NT2/D1 (cell line): ENCODE measurements around the gene COL20A1.
A peak's percentile ranks its signal among the peaks of the same experiment; 100 is the strongest.

Source experiments
- DNase-seq: peaks from one replicate; pipeline ENCODE4 v3.0.0-alpha.2; 2011; ENCODE audit warnings: low read depth, low spot score
- H3K27me3 ChIP-seq: 2 replicates; pipeline ENCODE4 v1.6.0; 2011; ENCODE audit warnings: mild to moderate bottlenecking; ENCODE audit not compliant: insufficient read length, insufficient read depth
- H3K36me3 ChIP-seq: 2 replicates; pipeline ENCODE4 v1.6.1; 2011; ENCODE audit warnings: mild to moderate bottlenecking, low read length, mixed read lengths; ENCODE audit not compliant: insufficient read depth, insufficient read length
- H3K4me1 ChIP-seq: 2 replicates; pipeline ENCODE4 v1.5.1; 2011; ENCODE audit not compliant: insufficient read depth, insufficient read length
- H3K4me3 ChIP-seq: 2 replicates; pipeline ENCODE4 v1.5.1; 2011; ENCODE audit warnings: low read depth; ENCODE audit not compliant: insufficient read length
- H3K9ac ChIP-seq: 2 replicates; pipeline ENCODE4 v1.6.0; 2011; ENCODE audit warnings: low read depth; ENCODE audit not compliant: insufficient read length
- H3K9me3 ChIP-seq: 2 replicates; pipeline ENCODE4 v1.5.1; 2011; ENCODE audit warnings: mild to moderate bottlenecking, low read length; ENCODE audit not compliant: insufficient read depth
- SUZ12 ChIP-seq: IDR thresholded peaks from 2 replicates; pipeline ENCODE4 v1.6.1; 2011; ENCODE audit not compliant: insufficient read length, insufficient read depth; ENCODE audit errors: extremely low read depth
- YY1 ChIP-seq: IDR thresholded peaks from 2 replicates; pipeline ENCODE4 v1.6.1; 2011; ENCODE audit not compliant: insufficient read length, insufficient read depth
- ZNF274 ChIP-seq: IDR thresholded peaks from 2 replicates; pipeline ENCODE4 v1.6.1; 2011; ENCODE audit warnings: mild to moderate bottlenecking, low read depth, low read length

Gene COL20A1

GRCh38 chr20:63275825-63276224 is 17.2 kb upstream of the COL20A1 start:
- Histone ChIP-seq H3K9ac (peak overlapping the region; percentile 17), H3K4me1 (peaks cover 13% of the 10 kb centered on the region), H3K4me3 (no peak overlapping the region), H3K27me3 (no peaks in the 10 kb centered on the region), H3K9me3 (no peaks in the 10 kb centered on the region), H3K36me3 (peaks cover 73% of the 10 kb centered on the region)
- DNase-seq = no peak
- TF ChIP-seq SUZ12 (no peak), ZNF274 (no peak), YY1 (no peak)

GRCh38 chr20:63276956-63277355 is 16.0 kb upstream of the COL20A1 start:
- H3K9me3 ChIP-seq = no peaks in the 10 kb centered on the region
- H3K9ac ChIP-seq = peak overlapping the region; percentile 4
- DNase-seq = no peak
- peaks cover 81% of the 10 kb centered on the region for H3K36me3 ChIP-seq
- peaks cover 13% of the 10 kb centered on the region for H3K4me1 ChIP-seq
- H3K4me3 ChIP-seq = no peak overlapping the region
- TF ChIP-seq YY1 (no peak), SUZ12 (no peak), ZNF274 (no peak)
- H3K27me3 ChIP-seq = no peaks in the 10 kb centered on the region

- Histone ChIP-seq H3K36me3 (peaks cover 88% of the 10 kb centered on the region), H3K27me3 (no peaks in the 10 kb centered on the region), H3K9ac (no peak overlapping the region), H3K4me3 (no peak overlapping the region), H3K9me3 (no peaks in the 10 kb centered on the region), H3K4me1 (peaks cover 13% of the 10 kb centered on the region)
- DNase-seq = no peak
- TF ChIP-seq SUZ12 = no peak
- TF ChIP-seq ZNF274 = no peak
- TF ChIP-seq YY1 = no peak
Measured at GRCh38 chr20:63277466-63278272, 15.3 kb upstream of the COL20A1 start.

GRCh38 chr20:63278661-63279060 is 14.3 kb upstream of the COL20A1 start:
- Histone ChIP-seq H3K4me3 (no peak overlapping the region), H3K9me3 (no peaks in the 10 kb centered on the region), H3K27me3 (no peaks in the 10 kb centered on the region), H3K4me1 (peaks cover 11% of the 10 kb centered on the region), H3K9ac (no peak overlapping the region), H3K36me3 (peaks cover 97% of the 10 kb centered on the region)
- TF ChIP-seq ZNF274 (no peak), SUZ12 (no peak), YY1 (no peak)
- DNase-seq = no peak

- no peak for DNase-seq
- peaks cover 99% of the 10 kb centered on the region for H3K36me3 ChIP-seq
- H3K9ac ChIP-seq = no peak overlapping the region
- TF ChIP-seq SUZ12 = no peak
- no peak for TF ChIP-seq YY1
- TF ChIP-seq ZNF274 = no peak
- no peak overlapping the region for H3K4me3 ChIP-seq
- no peaks in the 10 kb centered on the region for H3K9me3 ChIP-seq
- no peaks in the 10 kb centered on the region for H3K27me3 ChIP-seq
- peaks cover 9% of the 10 kb centered on the region for H3K4me1 ChIP-seq
Measured at GRCh38 chr20:63279931-63280330, 13.1 kb upstream of the COL20A1 start.

- Histone ChIP-seq H3K9me3 (no peaks in the 10 kb centered on the region), H3K36me3 (peaks cover 99% of the 10 kb centered on the region), H3K9ac (no peak overlapping the region), H3K4me1 (peaks cover 6% of the 10 kb centered on the region), H3K27me3 (no peaks in the 10 kb centered on the region), H3K4me3 (no peak overlapping the region)
- TF ChIP-seq ZNF274 = no peak
- no peak for TF ChIP-seq SUZ12
- no peak for TF ChIP-seq YY1
- no peak for DNase-seq
Measured at GRCh38 chr20:63280371-63280770, 12.6 kb upstream of the COL20A1 start.

- no peak overlapping the region for H3K4me3 ChIP-seq
- no peak overlapping the region for H3K9ac ChIP-seq
- peaks cover 99% of the 10 kb centered on the region for H3K36me3 ChIP-seq
- H3K27me3 ChIP-seq = no peaks in the 10 kb centered on the region
- H3K9me3 ChIP-seq = no peaks in the 10 kb centered on the region
- TF ChIP-seq YY1 (no peak), SUZ12 (no peak), ZNF274 (no peak)
- peaks cover 6% of the 10 kb centered on the region for H3K4me1 ChIP-seq
- DNase-seq = no peak
Measured at GRCh38 chr20:63280929-63281545, 11.9 kb upstream of the COL20A1 start.
